HFFc6 (cell line): ENCODE results near the gene MAPK6. TPM values are rescaled to one million over a fixed set of nuclear protein-coding genes. Genes with fewer than 3 reads are reported as not detected.
"Not testable (repeated sequence)": the region's sequence is repeated elsewhere in the genome, so short reads cannot be mapped to it uniquely, and the experiment has no call there.

Experiments used
- DNase-seq: peaks from one replicate; pipeline ENCODE4 v3.0.0-alpha.2; 2018
- H3K27ac Mint-ChIP-seq: 2 replicates; pipeline ENCODE4 v1.8.0; 2020; ENCODE audit warnings: mild to moderate bottlenecking, mixed read lengths
- H3K27me3 Mint-ChIP-seq: 2 replicates; pipeline ENCODE4 v1.8.0; 2021; ENCODE audit warnings: mild to moderate bottlenecking, moderate library complexity, mixed read lengths; ENCODE audit not compliant: insufficient read depth
- H3K36me3 Mint-ChIP-seq: 2 replicates; pipeline ENCODE4 v1.8.0; 2021; ENCODE audit warnings: low read depth, mixed read lengths
- H3K4me1 Mint-ChIP-seq: 2 replicates; pipeline ENCODE4 v1.8.0; 2020; ENCODE audit warnings: low read depth, mixed read lengths
- H3K4me3 Mint-ChIP-seq: 2 replicates; pipeline ENCODE4 v1.8.0; 2020; ENCODE audit warnings: mild to moderate bottlenecking, moderate library complexity, mixed read lengths
- H3K9me3 Mint-ChIP-seq: 2 replicates; pipeline ENCODE4 v1.8.0; 2020; ENCODE audit warnings: mild to moderate bottlenecking, mixed read lengths
- total RNA-seq, 6 experiments: library from RNA; stranded (reverse); fragmentation: NEBNext Ultra II Directional; extraction: Animal tissue kit (Norgen Biotek cat#: 25700); gene quantifications; 2 replicates in 1 of 6; 3 replicates in 5 of 6; pipeline ENCODE4 v1.2.3, GENCODE V29; 2021
- TF ChIP-seq, protein P1 (sequence below): fragments of 200-600 bp; sonication (generic); IDR thresholded peaks from 2 replicates; pipeline ENCODE4 v1.5.0; 2021; ENCODE audit warnings: antibody characterized with exemption, mild to moderate bottlenecking

MAPK6 gene
- total RNA-seq, 6 experiments from 2014 or later: 43.0 to 61.9 (median 54.6) TPM

DNA sequence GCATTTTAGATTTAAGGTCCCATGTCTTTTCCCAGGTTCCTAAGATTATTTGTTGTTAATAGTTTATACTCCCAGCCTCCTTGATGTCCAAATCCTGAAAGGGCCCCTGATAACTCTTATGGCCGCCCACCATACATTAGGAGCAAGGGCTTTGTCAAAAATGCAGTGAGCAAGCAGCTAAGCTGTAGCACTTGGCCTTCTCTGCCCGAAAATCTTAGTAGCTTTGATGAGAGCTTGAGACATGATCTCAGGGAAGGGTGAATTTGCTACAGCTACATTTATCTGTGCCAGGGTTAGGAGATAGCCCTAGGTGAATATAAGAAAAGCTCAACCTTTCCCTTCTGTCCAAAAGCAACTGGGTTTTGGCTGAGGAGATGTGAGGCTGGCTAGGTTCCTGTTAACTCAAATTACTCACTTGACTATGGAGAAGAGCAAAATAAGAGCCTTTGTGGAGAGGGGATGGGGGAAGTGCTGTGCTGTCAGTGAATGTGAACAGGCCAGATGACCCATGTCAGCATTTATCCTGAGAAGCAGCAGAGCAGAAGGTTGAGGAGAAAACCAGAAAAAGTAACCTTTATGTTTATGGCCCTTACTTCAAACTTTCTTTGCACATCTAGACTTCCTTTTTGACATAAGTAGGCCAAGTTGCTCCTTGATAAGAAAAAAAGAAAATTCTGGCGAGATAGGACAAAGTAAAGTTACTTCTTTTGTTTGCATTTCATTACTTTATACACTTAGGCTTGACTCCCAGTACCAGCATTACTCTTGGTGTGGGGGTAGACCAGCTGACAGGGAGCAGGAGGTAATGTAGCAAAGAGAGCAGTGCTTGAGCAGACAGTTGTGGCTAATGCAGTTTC lies 21.1 kb downstream of the MAPK6 start:
- Mint-ChIP-seq H3K4me3 (no peak overlapping the region), H3K9me3 (no peaks in the 10 kb centered on the region), H3K27me3 (no peaks in the 10 kb centered on the region; the same call in 1 of the 2 replicates), H3K27ac (peak overlapping the region; percentile 17), H3K4me1 (peaks cover 58% of the 10 kb centered on the region), H3K36me3 (peaks cover 17% of the 10 kb centered on the region)
- TF ChIP-seq, protein P1, sequence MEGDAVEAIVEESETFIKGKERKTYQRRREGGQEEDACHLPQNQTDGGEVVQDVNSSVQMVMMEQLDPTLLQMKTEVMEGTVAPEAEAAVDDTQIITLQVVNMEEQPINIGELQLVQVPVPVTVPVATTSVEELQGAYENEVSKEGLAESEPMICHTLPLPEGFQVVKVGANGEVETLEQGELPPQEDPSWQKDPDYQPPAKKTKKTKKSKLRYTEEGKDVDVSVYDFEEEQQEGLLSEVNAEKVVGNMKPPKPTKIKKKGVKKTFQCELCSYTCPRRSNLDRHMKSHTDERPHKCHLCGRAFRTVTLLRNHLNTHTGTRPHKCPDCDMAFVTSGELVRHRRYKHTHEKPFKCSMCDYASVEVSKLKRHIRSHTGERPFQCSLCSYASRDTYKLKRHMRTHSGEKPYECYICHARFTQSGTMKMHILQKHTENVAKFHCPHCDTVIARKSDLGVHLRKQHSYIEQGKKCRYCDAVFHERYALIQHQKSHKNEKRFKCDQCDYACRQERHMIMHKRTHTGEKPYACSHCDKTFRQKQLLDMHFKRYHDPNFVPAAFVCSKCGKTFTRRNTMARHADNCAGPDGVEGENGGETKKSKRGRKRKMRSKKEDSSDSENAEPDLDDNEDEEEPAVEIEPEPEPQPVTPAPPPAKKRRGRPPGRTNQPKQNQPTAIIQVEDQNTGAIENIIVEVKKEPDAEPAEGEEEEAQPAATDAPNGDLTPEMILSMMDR: no peak
- DNase-seq: no peak

DNA sequence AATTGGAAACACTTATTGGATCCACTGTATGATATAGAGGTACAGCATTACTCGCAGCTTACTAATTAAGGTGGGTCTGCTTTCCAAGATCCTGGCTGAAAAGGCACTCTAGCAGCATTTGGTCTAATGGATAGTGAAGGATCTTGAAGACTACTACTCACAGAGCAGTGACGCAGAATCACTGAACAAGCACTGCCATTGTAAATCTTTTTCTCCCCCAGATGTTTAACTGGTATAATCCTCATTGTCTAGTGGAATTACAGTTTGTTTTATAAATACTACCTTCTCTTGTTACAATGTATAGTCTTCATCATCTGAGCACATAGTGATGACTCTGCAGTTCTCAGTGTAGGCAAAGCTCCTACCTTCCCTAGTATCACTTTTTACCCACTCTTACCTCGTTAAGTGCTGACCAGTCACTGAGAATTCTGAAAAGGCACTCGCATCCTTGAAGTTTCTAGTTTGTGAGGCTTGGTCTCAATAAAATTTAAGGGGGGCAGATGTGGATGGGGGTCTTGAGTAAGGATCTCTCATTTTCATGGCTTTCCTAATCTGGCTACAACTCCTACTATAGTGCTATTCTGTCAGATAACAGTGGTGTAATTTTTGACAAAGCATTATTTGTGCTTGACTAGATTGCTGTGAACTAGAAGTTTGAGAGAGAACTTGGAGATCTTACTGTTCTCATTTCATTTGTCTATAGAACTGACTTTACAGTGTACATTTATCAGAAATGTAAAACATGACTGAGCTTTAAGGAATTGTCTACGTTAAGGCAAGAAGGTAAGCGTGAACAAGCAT lies 23.2 kb downstream of the MAPK6 start:
- DNase-seq: no peak
- TF ChIP-seq, protein P1: no peak
- no peaks in the 10 kb centered on the region for H3K9me3 Mint-ChIP-seq
- no peak overlapping the region for H3K4me3 Mint-ChIP-seq
- peaks cover 64% of the 10 kb centered on the region for H3K4me1 Mint-ChIP-seq
- H3K36me3 Mint-ChIP-seq: peaks cover 25% of the 10 kb centered on the region
- H3K27me3 Mint-ChIP-seq: no peaks in the 10 kb centered on the region
- peak overlapping the region; percentile 32 for H3K27ac Mint-ChIP-seq

DNA sequence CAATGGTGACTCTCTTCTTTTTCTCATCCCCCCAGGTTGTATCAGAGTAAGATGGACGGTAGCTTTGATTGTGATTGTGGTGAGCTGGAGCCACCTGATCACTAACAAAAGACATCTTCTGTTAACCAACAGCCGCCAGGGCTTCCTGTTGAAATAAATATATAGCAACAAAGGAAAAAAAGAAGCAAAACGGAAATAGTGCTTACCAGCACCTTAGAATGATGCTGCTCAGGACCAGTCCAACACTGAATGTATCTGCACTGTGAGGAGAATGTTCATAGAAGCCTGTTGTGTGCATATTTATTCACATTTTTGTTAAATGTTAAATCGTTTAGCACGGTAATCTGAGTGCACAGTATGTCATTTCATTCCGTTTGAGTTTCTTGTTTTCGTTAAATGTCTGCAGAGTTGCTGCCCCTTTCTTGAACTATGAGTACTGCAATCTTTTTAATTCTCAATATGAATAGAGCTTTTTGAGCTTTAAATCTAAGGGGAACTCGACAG lies 26.8 kb downstream of the MAPK6 start:
- not testable (repeated sequence) for H3K27me3 Mint-ChIP-seq, H3K9me3 Mint-ChIP-seq, H3K4me3 Mint-ChIP-seq, H3K27ac Mint-ChIP-seq, DNase-seq
- Mint-ChIP-seq H3K4me1 (peaks cover 51% of the 10 kb centered on the region), H3K36me3 (peaks cover 43% of the 10 kb centered on the region)
- TF ChIP-seq, protein P1: peak; percentile 35

DNA sequence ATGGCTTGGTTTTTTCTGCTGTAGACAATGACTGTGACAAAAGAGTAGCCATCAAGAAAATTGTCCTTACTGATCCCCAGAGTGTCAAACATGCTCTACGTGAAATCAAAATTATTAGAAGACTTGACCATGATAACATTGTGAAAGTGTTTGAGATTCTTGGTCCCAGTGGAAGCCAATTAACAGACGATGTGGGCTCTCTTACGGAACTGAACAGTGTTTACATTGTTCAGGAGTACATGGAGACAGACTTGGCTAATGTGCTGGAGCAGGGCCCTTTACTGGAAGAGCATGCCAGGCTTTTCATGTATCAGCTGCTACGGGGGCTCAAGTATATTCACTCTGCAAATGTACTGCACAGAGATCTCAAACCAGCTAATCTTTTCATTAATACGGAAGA lies 27.5 kb downstream of the MAPK6 start:
- peaks cover 47% of the 10 kb centered on the region for H3K4me1 Mint-ChIP-seq
- H3K27ac Mint-ChIP-seq: peak overlapping the region; percentile 53; the same call in 1 of the 2 replicates
- not testable (repeated sequence) for H3K27me3 Mint-ChIP-seq, H3K9me3 Mint-ChIP-seq, DNase-seq
- H3K4me3 Mint-ChIP-seq: peak overlapping the region; percentile 26; the same call in 1 of the 2 replicates
- peaks cover 48% of the 10 kb centered on the region for H3K36me3 Mint-ChIP-seq

DNA sequence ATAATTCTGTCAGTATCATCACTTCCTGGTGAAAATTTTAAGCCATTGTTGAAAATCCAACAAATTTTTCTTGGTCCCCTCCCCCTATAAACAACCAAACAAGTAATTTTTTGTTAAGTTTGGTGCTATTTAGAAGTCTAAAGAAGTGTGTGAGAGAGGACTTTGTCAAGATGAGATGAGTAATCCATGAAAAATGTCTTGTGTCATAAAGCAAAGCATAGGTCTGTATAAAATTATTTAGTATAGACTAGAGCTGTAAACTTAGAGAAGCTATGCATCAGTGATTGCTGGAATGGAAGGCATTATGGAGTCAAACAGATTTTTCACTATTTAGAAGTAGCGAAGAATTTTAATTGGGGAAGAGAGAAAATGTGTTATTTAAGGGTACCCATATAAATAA lies 31.4 kb downstream of the MAPK6 start:
- peak; percentile 52 for DNase-seq
- peak overlapping the region; percentile 68 for H3K27ac Mint-ChIP-seq
- H3K9me3 Mint-ChIP-seq: no peaks in the 10 kb centered on the region
- TF ChIP-seq, protein P1: no peak
- peaks cover 49% of the 10 kb centered on the region for H3K36me3 Mint-ChIP-seq
- peaks cover 47% of the 10 kb centered on the region for H3K4me1 Mint-ChIP-seq
- no peaks in the 10 kb centered on the region; the same call in 1 of the 2 replicates for H3K27me3 Mint-ChIP-seq
- peak overlapping the region; percentile 31; the same call in 1 of the 2 replicates for H3K4me3 Mint-ChIP-seq
